CD4-positive, alpha-beta T cell (primary cell): ENCODE measurements around the gene HES2. TPM values are rescaled to one million over a fixed set of nuclear protein-coding genes. Genes with fewer than 3 reads are reported as not detected.
"Not testable (repeated sequence)": the region's sequence is repeated elsewhere in the genome, so short reads cannot be mapped to it uniquely, and the experiment has no call there.

Experiments used
- ATAC-seq: fragments of 200-7000 bp; cut with Tn5 transposase; one replicate; pipeline ENCODE4 v1.10.0; 2022; ENCODE audit warnings: mild to moderate bottlenecking; ENCODE audit not compliant: poor library complexity
- CTCF ChIA-PET: fragments of 350-600 bp; sonication (Branson Sonifier 250); formaldehyde crosslinking; loops from one replicate; lab custom pipeline; 2021; ENCODE audit warnings: antibody characterized with exemption, inconsistent platforms; lab: Charles Lee
- POLR2A ChIA-PET: fragments of 350-600 bp; sonication (Branson Sonifier 250); formaldehyde crosslinking; loops from one replicate; lab custom pipeline; 2021; ENCODE audit warnings: antibody characterized with exemption, inconsistent platforms; lab: Charles Lee
- DNase-seq, 14 experiments: peaks; one replicate each; pipeline ENCODE4 v3.0.0-alpha.2; 2013 to 2020; ENCODE audit warnings: mixed read lengths in 2 of 14
- H3K27ac ChIP-seq, 2 donors: one replicate each; pipeline versions ENCODE4 v1.5.1 to v1.7.0; 2013; ENCODE audit warnings: low read length in 2 of 2, low read depth in 1 of 2, mild to moderate bottlenecking in 1 of 2
- H3K27me3 ChIP-seq, 2 experiments: 1 replicate in 1 of 2; 2 replicates in 1 of 2; pipeline versions ENCODE4 v1.6.1 to v1.7.0; 2013; ENCODE audit warnings: low read length in 2 of 2, control low read depth in 1 of 2, mild to moderate bottlenecking in 1 of 2, moderate library complexity in 1 of 2; ENCODE audit not compliant: insufficient read depth in 2 of 2, control insufficient read depth in 1 of 2
- H3K36me3 ChIP-seq: one replicate; pipeline ENCODE4 v1.6.1; 2013; ENCODE audit warnings: low read length, control low read depth; ENCODE audit not compliant: insufficient read depth
- H3K4me1 ChIP-seq: one replicate; pipeline ENCODE4 v1.6.1; 2013; ENCODE audit warnings: low read length, control low read depth; ENCODE audit not compliant: insufficient read depth
- H3K4me3 ChIP-seq: one replicate; pipeline ENCODE4 v1.5.1; 2013; ENCODE audit warnings: mild to moderate bottlenecking, low read length, moderate library complexity
- H3K9me3 ChIP-seq, 2 experiments: 1 replicate in 1 of 2; 2 replicates in 1 of 2; pipeline versions ENCODE4 v1.6.1 to v1.7.0; 2013; ENCODE audit warnings: low read length in 2 of 2, mild to moderate bottlenecking in 2 of 2, control low read depth in 1 of 2, moderate library complexity in 1 of 2; ENCODE audit not compliant: control insufficient read depth in 1 of 2, insufficient read depth in 1 of 2
- H3K27ac Mint-ChIP-seq: one replicate; pipeline ENCODE4 v1.8.0; 2020; ENCODE audit warnings: mixed read lengths
- H3K27me3 Mint-ChIP-seq: one replicate; pipeline ENCODE4 v1.8.0; 2021; ENCODE audit warnings: mixed read lengths
- H3K36me3 Mint-ChIP-seq: one replicate; pipeline ENCODE4 v1.8.0; 2021; ENCODE audit warnings: low read depth, mixed read lengths
- H3K4me1 Mint-ChIP-seq: one replicate; pipeline ENCODE4 v1.8.0; 2021; ENCODE audit warnings: low read depth, mixed read lengths
- H3K4me3 Mint-ChIP-seq: one replicate; pipeline ENCODE4 v1.8.0; 2020; ENCODE audit warnings: mild to moderate bottlenecking, mixed read lengths
- H3K9me3 Mint-ChIP-seq: one replicate; pipeline ENCODE4 v1.8.0; 2020; ENCODE audit warnings: mixed read lengths
- intact Hi-C, 2 experiments: fragments of 100-400 bp; cut with DNase I in 1 of 2; cut with micrococcal nuclease in 1 of 2; formaldehyde crosslinking; loops; one replicate each; pipeline versions ENCODE4 v1.15.1 to v1.9.0; 2023 to 2025; cut with DNase I, micrococcal nuclease
- total RNA-seq, 174 experiments: library from RNA in 2 of 174; stranded (reverse) in 2 of 174; gene quantifications; one replicate each; pipeline ENCODE4 v1.2.3 and lab custom pipeline; 2021 to 2026
- TF ChIP-seq, protein P1 (sequence below): fragments of 200-600 bp; IDR thresholded peaks from one replicate; pipeline ENCODE4 v1.8.0; 2022; ENCODE audit warnings: antibody characterized with exemption, mild to moderate bottlenecking

HES2 gene
- total RNA-seq, 2 experiments from 2014 or later: not detected

DNA sequence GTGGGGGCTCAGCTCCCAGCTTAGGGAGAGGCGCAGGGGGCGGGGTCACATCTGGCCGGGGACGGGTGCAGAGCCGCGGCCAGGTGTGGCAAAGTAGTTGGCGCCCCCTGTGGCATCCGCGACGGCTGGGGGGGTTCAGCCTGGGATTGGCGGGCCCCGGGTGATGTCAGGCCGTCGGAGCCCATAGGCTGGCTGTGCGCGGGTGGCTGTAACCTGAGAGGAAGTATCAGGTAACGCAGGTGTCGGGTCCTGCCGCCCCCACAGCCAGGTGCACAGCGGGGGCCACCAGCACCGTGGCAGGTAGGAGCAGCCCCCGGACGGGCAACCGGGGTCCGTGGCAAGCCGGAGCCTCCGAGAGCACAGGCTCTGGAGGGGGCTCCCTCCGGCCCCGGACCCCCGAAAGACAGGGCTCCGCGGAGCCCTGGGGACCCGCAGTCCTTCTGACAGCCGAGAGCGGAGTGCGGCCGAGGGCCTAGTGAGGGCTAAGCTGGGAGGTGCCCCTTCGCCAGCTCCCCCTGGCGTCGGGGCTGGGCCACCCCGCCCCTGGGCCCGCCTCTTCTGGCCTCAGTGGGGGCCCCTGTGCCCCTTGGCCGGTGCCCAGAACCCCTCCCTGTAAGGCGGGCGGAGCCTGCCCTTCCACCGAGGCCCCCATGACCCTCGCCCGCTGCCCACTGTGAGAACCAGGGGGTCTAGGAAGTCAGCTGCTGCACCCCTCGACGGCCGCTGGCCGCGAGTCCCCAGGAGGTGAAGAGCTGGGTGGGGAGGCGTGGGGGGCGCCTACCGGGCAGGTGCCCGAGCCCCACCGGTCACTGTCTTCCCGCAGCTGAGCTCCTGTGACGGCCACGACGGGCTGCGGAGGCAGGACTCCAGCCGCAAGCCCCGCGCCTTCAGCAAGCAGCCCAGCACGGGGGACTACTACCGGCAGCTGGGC is 28.4 kb upstream of the HES2 start:
- Mint-ChIP-seq H3K4me1 (peaks cover 36% of the 10 kb centered on the region), H3K4me3 (peak overlapping the region; percentile 69), H3K9me3 (no peaks in the 10 kb centered on the region), H3K27me3 (peaks cover 53% of the 10 kb centered on the region), H3K36me3 (no peaks in the 10 kb centered on the region), H3K27ac (no peak overlapping the region)
- Histone ChIP-seq H3K9me3 (peaks cover 0 to 16% of the 10 kb centered on the region in 2 experiments), H3K27ac (no peak overlapping the region), H3K36me3 (no peaks in the 10 kb centered on the region), H3K4me1 (peaks cover 45% of the 10 kb centered on the region), H3K4me3 (peak overlapping the region; percentile 45), H3K27me3 (peaks cover 42 to 53% of the 10 kb centered on the region in 2 experiments)
- intact Hi-C loops: no loop called here
- ATAC-seq (peak; percentile 59), DNase-seq (peak in 11 of 14 experiments; percentile 34 to 80 (median 61))
- ChIA-PET POLR2A (interaction anchor here (1.7 to 7.2 kb wide), 3 partner anchors 8 to 17 kb away, joined by 5 to 61 read pairs (median 40); partner anchors contain the start of gene TNFRSF25), CTCF (interaction anchor here (0.8 to 5.1 kb wide), 9 partner anchors 8 to 90 kb away, joined by 3 to 34 read pairs (median 4); partner anchors contain the start of gene TNFRSF25)
- TF ChIP-seq, protein P1, sequence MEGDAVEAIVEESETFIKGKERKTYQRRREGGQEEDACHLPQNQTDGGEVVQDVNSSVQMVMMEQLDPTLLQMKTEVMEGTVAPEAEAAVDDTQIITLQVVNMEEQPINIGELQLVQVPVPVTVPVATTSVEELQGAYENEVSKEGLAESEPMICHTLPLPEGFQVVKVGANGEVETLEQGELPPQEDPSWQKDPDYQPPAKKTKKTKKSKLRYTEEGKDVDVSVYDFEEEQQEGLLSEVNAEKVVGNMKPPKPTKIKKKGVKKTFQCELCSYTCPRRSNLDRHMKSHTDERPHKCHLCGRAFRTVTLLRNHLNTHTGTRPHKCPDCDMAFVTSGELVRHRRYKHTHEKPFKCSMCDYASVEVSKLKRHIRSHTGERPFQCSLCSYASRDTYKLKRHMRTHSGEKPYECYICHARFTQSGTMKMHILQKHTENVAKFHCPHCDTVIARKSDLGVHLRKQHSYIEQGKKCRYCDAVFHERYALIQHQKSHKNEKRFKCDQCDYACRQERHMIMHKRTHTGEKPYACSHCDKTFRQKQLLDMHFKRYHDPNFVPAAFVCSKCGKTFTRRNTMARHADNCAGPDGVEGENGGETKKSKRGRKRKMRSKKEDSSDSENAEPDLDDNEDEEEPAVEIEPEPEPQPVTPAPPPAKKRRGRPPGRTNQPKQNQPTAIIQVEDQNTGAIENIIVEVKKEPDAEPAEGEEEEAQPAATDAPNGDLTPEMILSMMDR: no peak

DNA sequence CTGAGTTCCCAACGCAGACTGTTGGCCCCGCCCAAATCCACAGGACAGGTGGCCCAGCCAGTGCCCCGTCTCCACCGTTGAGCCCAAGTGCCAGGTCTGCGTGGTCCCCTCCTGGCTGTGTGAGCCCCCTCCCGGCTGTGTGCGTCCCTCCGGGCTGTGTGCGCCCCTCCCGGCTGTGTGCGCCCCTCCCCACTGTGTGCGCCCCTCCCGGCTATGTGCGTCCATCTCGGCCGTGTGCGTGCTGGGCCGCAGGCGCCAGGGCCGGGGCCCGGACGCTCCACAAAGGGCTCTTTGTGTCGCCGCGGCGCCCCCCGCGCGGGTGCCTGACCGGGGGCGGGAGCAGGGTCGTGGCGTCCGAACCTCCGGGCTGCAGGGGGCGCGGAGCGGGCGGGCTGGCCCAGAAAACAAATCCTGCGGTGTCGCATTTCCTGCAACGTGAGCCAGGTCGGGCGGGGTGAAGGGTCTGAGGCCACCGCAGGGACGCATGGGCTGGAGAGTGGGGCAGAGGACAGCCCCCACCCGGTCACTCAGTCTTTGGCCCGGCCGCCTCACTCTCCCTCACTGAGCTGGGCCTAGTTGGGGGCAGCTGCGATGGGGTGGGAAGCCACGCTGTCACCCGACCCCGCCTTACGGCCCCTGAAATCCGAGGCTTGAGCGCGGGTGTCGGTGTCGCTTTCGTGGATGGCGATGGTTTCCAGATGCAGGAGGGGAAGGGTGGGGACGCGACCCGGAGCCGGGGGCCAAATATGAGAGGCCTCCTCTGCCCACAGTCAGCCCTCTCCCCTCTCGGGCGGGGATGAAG is 27.5 kb upstream of the HES2 start:
- H3K4me1 Mint-ChIP-seq: peaks cover 34% of the 10 kb centered on the region
- ChIA-PET POLR2A (interaction anchor here (0.6 to 7.2 kb wide), 3 partner anchors 13 to 45 kb away, joined by 3 to 61 read pairs (median 40); partner anchors contain the start of gene TNFRSF25), CTCF (interaction anchor here (0.8 to 5.1 kb wide), 6 partner anchors 9 to 26 kb away, joined by 3 to 34 read pairs (median 8); partner anchors contain the start of gene TNFRSF25)
- no peaks in the 10 kb centered on the region for H3K36me3 Mint-ChIP-seq
- Histone ChIP-seq H3K4me1 (peaks cover 45% of the 10 kb centered on the region), H3K9me3 (peaks cover 0 to 16% of the 10 kb centered on the region in 2 experiments), H3K36me3 (no peaks in the 10 kb centered on the region), H3K27me3 (peaks cover 42 to 53% of the 10 kb centered on the region in 2 experiments), H3K27ac (no peak overlapping the region), H3K4me3 (peak overlapping the region; percentile 45)
- intact Hi-C loops: no loop called here
- DNase-seq: peak in 2 of 14 experiments; percentile 30 to 42
- H3K27me3 Mint-ChIP-seq: peaks cover 49% of the 10 kb centered on the region
- TF ChIP-seq, protein P1: no peak
- ATAC-seq: peak; percentile 10
- H3K4me3 Mint-ChIP-seq: peak overlapping the region; percentile 69
- H3K9me3 Mint-ChIP-seq: no peaks in the 10 kb centered on the region
- no peak overlapping the region for H3K27ac Mint-ChIP-seq

- DNase-seq (no peak), ATAC-seq (no peak)
- peaks cover 42 to 54% of the 10 kb centered on the region in 2 experiments for H3K27me3 ChIP-seq
- no peak overlapping the region for H3K27ac ChIP-seq
- Mint-ChIP-seq H3K9me3 (no peaks in the 10 kb centered on the region), H3K4me3 (peak overlapping the region; percentile 38), H3K36me3 (no peaks in the 10 kb centered on the region), H3K27ac (no peak overlapping the region), H3K4me1 (peaks cover 34% of the 10 kb centered on the region), H3K27me3 (peaks cover 50% of the 10 kb centered on the region)
- H3K4me1 ChIP-seq: peaks cover 45% of the 10 kb centered on the region
- no peaks in the 10 kb centered on the region for H3K36me3 ChIP-seq
- ChIA-PET POLR2A (interaction anchor here (6.4 to 7.2 kb wide), 2 partner anchors 13 to 18 kb away, joined by 40 to 61 read pairs; partner anchors contain the start of gene TNFRSF25), CTCF (interaction anchor here (1.2 to 5.1 kb wide), 3 partner anchors 18 to 26 kb away, joined by 4 to 34 read pairs (median 13); partner anchors contain the start of gene TNFRSF25)
- intact Hi-C loops: no loop called here
- peaks cover 0 to 18% of the 10 kb centered on the region in 2 experiments for H3K9me3 ChIP-seq
- TF ChIP-seq, protein P1: no peak
- H3K4me3 ChIP-seq: peak overlapping the region; percentile 22
Observed at GRCh38 chr1:6446665-6447015, 26.9 kb upstream of the HES2 start.

- peaks cover 53% of the 10 kb centered on the region for H3K27me3 Mint-ChIP-seq
- H3K9me3 Mint-ChIP-seq, DNase-seq, intact Hi-C loops, H3K36me3 ChIP-seq, H3K27ac ChIP-seq, H3K27ac Mint-ChIP-seq, ATAC-seq, H3K36me3 Mint-ChIP-seq, H3K4me3 ChIP-seq, H3K4me3 Mint-ChIP-seq: not testable (repeated sequence)
- peaks cover 48% of the 10 kb centered on the region for H3K4me1 ChIP-seq
- peaks cover 44 to 57% of the 10 kb centered on the region in 2 experiments for H3K27me3 ChIP-seq
- peaks cover 0 to 22% of the 10 kb centered on the region in 2 experiments for H3K9me3 ChIP-seq
- POLR2A ChIA-PET: interaction anchor here (7.2 kb wide), 1 partner anchor 14 kb away, joined by 61 read pairs; no protein-coding TSS in a partner anchor
- H3K4me1 Mint-ChIP-seq: peaks cover 34% of the 10 kb centered on the region
- CTCF ChIA-PET: interaction anchor here (0.6 to 5.1 kb wide), 2 partner anchors 14 to 18 kb away, joined by 3 to 34 read pairs; partner anchors contain the start of gene TNFRSF25
Observed at GRCh38 chr1:6445929-6446328, 26.2 kb upstream of the HES2 start.
